Smooth muscle cell (in vitro differentiated cells): ENCODE measurements around the gene SYK. TPM values are rescaled to one million over a fixed set of nuclear protein-coding genes. Genes with fewer than 3 reads are reported as not detected.

ENCODE experiments used
- DNase-seq: peaks from one replicate; lab custom pipeline; 2025; ENCODE audit not compliant: unreplicated experiment; lab: John Stamatoyannopoulos, UW
- H2AFZ ChIP-seq: fragments of 200-600 bp; sonication (generic); 2 replicates; pipeline ENCODE4 v1.6.0; 2016; ENCODE audit warnings: antibody characterized with exemption, low read depth, mild to moderate bottlenecking
- H3F3A ChIP-seq: fragments of 200-600 bp; sonication (generic); 2 replicates; pipeline ENCODE4 v1.6.0; 2017; ENCODE audit warnings: antibody characterized with exemption, low read depth
- H3K27ac ChIP-seq: fragments of 200-600 bp; sonication (generic); 2 replicates; pipeline ENCODE4 v1.5.1; 2016; ENCODE audit warnings: low read depth, mild to moderate bottlenecking
- H3K27me3 ChIP-seq: fragments of 200-600 bp; sonication (generic); 2 replicates; pipeline ENCODE4 v1.6.1; 2016; ENCODE audit warnings: low read depth, mild to moderate bottlenecking
- H3K36me3 ChIP-seq: fragments of 200-600 bp; sonication (generic); 2 replicates; pipeline ENCODE4 v1.5.1; 2016; ENCODE audit warnings: low read depth
- H3K4me1 ChIP-seq: fragments of 200-600 bp; sonication (generic); 2 replicates; pipeline ENCODE4 v1.5.1; 2016; ENCODE audit warnings: low read depth
- H3K4me2 ChIP-seq: fragments of 200-600 bp; sonication (generic); 2 replicates; pipeline ENCODE4 v1.6.0; 2016; ENCODE audit warnings: mild to moderate bottlenecking
- H3K4me3 ChIP-seq: fragments of 200-600 bp; sonication (generic); 2 replicates; pipeline ENCODE4 v1.5.1; 2016; ENCODE audit warnings: mild to moderate bottlenecking
- H3K79me2 ChIP-seq: fragments of 200-600 bp; sonication (generic); 2 replicates; pipeline ENCODE4 v1.6.0; 2016; ENCODE audit warnings: low read depth, mild to moderate bottlenecking
- H3K9ac ChIP-seq: fragments of 200-600 bp; sonication (generic); 2 replicates; pipeline ENCODE4 v1.6.0; 2016; ENCODE audit warnings: low read depth
- H3K9me3 ChIP-seq: fragments of 200-600 bp; sonication (generic); replicated peaks from 2 replicates; pipeline ENCODE4 v1.5.1; 2016; ENCODE audit warnings: low read depth
- H4K20me1 ChIP-seq: fragments of 200-600 bp; sonication (generic); 2 replicates; pipeline ENCODE4 v1.6.0; 2016; ENCODE audit warnings: low read depth
- WGBS: methylation state at CpG from one replicate; pipeline ENCODE4 v1.1.7; 2016; ENCODE audit warnings: low lambda C conversion rate; 5-methylcytosine and 5-hydroxymethylcytosine counted together
- polyA plus RNA-seq: library from polyadenylated mRNA; unstranded; fragments of >200 nt; fragmentation: Nextera tagmentation; extraction: Ambion mirVana; gene quantifications from 2 replicates; pipeline ENCODE4 v1.2.1, GENCODE V29; 2016
- total RNA-seq: library from RNA; depleted of rRNA; stranded (reverse); fragments of >200 nt; gene quantifications from 2 replicates; pipeline ENCODE4 v1.2.3, GENCODE V29; 2014
- TF ChIP-seq, protein P1 (sequence below): fragments of 200-600 bp; sonication (generic); IDR thresholded peaks from 2 replicates; pipeline ENCODE4 v1.5.1; 2017; ENCODE audit warnings: borderline replicate concordance, mild to moderate bottlenecking, antibody characterized with exemption; ENCODE audit not compliant: insufficient read depth, poor library complexity, severe bottlenecking

SYK gene
- total and polyA plus RNA-seq, 2 experiments from 2014 or later = 0.09 TPM; not detected in 1

DNA sequence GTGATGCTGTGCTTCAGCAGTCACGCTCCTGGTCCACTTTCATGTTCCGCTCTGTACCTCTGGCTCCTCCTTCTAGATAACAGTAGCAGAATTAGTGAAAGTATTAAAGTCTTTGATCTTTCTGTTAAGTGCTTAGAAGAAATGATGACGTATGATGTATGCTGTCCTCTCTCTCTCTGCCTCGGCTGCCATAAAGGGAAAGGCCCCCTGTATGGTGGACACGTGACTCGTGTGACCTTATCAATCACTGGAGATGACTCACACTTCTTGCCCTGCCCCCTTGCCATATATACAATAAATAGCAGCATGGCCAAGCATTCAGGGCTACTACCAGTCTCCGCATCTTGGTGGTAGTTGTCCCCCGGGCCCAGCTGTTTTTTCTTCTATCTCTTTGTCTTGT is 100.3 kb downstream of the SYK start:
- no peak for DNase-seq
- Histone ChIP-seq H3K27ac (no peak overlapping the region), H3F3A (no peaks in the 10 kb centered on the region), H3K36me3 (no peaks in the 10 kb centered on the region), H3K9me3 (no peaks in the 10 kb centered on the region), H3K9ac (no peak overlapping the region), H3K4me3 (no peak overlapping the region), H3K4me2 (no peak overlapping the region), H3K27me3 (no peaks in the 10 kb centered on the region), H3K79me2 (no peaks in the 10 kb centered on the region), H2AFZ (no peak overlapping the region), H3K4me1 (no peaks in the 10 kb centered on the region), H4K20me1 (no peaks in the 10 kb centered on the region)
- TF ChIP-seq, protein P1, sequence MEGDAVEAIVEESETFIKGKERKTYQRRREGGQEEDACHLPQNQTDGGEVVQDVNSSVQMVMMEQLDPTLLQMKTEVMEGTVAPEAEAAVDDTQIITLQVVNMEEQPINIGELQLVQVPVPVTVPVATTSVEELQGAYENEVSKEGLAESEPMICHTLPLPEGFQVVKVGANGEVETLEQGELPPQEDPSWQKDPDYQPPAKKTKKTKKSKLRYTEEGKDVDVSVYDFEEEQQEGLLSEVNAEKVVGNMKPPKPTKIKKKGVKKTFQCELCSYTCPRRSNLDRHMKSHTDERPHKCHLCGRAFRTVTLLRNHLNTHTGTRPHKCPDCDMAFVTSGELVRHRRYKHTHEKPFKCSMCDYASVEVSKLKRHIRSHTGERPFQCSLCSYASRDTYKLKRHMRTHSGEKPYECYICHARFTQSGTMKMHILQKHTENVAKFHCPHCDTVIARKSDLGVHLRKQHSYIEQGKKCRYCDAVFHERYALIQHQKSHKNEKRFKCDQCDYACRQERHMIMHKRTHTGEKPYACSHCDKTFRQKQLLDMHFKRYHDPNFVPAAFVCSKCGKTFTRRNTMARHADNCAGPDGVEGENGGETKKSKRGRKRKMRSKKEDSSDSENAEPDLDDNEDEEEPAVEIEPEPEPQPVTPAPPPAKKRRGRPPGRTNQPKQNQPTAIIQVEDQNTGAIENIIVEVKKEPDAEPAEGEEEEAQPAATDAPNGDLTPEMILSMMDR = no peak
- 89% methylated on average over 8 of the region's 8 CpGs for WGBS

DNA sequence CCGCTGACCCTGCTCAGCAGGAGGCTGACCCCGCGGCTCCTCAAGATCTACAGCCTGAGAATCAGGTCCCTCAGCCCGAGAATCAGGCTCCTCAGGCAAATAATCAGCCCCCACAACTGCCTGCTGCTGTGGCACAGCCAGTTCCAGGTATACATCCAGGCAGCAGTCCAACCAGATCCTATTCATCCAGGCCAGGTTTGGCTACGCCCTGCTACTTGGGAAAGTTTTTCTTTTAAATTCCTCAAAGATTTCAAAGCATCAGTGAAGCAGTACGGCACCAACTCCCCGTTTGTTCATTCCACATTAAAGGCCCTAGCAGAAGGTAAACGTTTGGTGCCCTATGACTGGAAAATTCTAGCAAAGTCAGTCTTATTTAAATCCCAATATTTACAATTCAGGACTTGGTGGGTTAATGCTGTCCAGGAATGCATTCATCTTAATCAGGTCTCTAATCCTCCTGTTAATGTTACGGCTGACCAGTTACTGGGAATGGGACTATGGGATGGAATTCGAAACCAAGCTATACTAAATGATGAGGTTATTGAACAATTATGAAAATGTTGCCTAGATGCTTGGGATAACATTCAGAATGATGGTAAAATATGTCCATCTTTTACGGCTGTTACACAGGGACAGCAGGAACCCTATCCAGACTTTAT is 102.3 kb downstream of the SYK start:
- Histone ChIP-seq H4K20me1 (no peaks in the 10 kb centered on the region), H3K79me2 (no peaks in the 10 kb centered on the region), H3K9ac (no peak overlapping the region), H3F3A (no peaks in the 10 kb centered on the region), H3K27me3 (no peaks in the 10 kb centered on the region), H3K4me1 (no peaks in the 10 kb centered on the region), H3K36me3 (no peaks in the 10 kb centered on the region), H3K4me3 (no peak overlapping the region), H3K27ac (no peak overlapping the region), H3K9me3 (no peaks in the 10 kb centered on the region), H2AFZ (no peak overlapping the region), H3K4me2 (no peak overlapping the region)
- TF ChIP-seq, protein P1 = no peak
- no peak for DNase-seq
- WGBS = 70% methylated on average over 11 of the region's 11 CpGs

DNA sequence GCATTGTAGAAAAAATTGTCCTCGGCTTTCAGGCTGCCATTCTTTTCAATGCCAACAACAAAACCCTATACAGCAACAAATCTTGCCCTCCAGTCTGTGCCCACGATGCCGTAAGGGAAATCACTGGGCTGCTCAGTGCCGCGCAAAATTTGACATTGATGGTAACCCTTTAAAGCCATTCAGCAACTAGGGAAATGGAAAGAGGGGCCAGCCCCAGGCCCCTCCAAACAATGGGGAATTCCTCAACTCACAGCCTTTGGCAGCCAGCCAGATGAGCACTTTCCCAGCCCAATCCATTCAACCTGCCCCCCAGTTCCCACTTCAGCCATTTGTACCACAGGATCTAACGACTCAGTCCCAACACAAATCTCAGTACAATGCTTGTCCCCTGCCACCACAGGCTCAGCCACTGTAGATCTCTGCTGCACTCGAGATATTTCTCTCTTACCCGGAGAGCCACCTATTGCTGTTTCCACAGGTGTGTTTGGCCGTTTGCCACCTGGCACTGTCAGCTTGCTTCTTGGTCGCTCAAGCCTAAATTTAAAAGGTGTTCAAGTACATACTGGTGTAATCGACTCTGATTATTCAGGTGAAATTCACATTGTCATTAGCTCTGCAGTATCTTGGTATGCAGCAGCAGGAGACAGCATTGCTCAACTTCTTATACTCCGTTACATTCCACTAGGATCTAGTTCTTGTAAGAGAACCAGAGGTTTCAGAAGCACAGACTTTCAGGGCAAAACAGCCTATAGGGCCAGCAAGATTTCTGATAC is 103.3 kb downstream of the SYK start:
- Histone ChIP-seq H3K4me3 (no peak overlapping the region), H3K27me3 (no peaks in the 10 kb centered on the region), H3F3A (no peaks in the 10 kb centered on the region), H4K20me1 (no peaks in the 10 kb centered on the region), H3K4me2 (no peak overlapping the region), H3K79me2 (no peaks in the 10 kb centered on the region), H3K36me3 (no peaks in the 10 kb centered on the region), H2AFZ (no peak overlapping the region), H3K27ac (no peak overlapping the region), H3K9ac (no peak overlapping the region), H3K4me1 (no peaks in the 10 kb centered on the region), H3K9me3 (no peaks in the 10 kb centered on the region)
- no peak for DNase-seq
- TF ChIP-seq, protein P1 = no peak
- WGBS = 89% methylated on average over 12 of the region's 12 CpGs
